A549 (cell line): Measurements from ENCODE around the gene NPRL2.

Experiments
- ATOH8 ChIP-seq: fragments of 250-450 bp; sonication (Bioruptor Pico); IDR thresholded peaks from 2 replicates; pipeline ENCODE4 v1.5.0; 2020; ENCODE audit warnings: low read depth, mild to moderate bottlenecking, moderate library complexity
- CEBPB ChIP-seq, 2 experiments: fragments of >200 bp in 1 of 2; sonication (Bioruptor Twin) in 1 of 2; formaldehyde crosslinking in 1 of 2; IDR thresholded peaks; 2 replicates each; pipeline ENCODE4 v1.6.1; 2012 to 2016
- CTCF ChIP-seq: fragments of >200 bp; sonication (Bioruptor Twin); formaldehyde crosslinking; IDR thresholded peaks from 3 replicates; pipeline ENCODE4 v1.5.1; 2016
- ESRRA ChIP-seq: fragments of 150-350 bp; IDR thresholded peaks from 2 replicates; pipeline ENCODE4 v1.6.1; 2014; ENCODE audit warnings: mild to moderate bottlenecking, low read length, borderline replicate concordance
- MAFK ChIP-seq: fragments of 450-650 bp; IDR thresholded peaks from 2 replicates; pipeline ENCODE4 v1.6.1; 2014; ENCODE audit not compliant: partially characterized antibody
- MYC ChIP-seq: IDR thresholded peaks from 2 replicates; pipeline ENCODE4 v1.6.1; 2012; ENCODE audit warnings: mild to moderate bottlenecking, inconsistent platforms, low read length, improper control_type of control experiment, borderline replicate concordance
- POLR2A ChIP-seq: IDR thresholded peaks from 2 replicates; pipeline ENCODE4 v1.6.1; 2012; ENCODE audit warnings: mild to moderate bottlenecking, low read length
- RNF2 ChIP-seq: fragments of 200-600 bp; sonication (generic); IDR thresholded peaks from 2 replicates; pipeline ENCODE4 v1.6.1; 2016; ENCODE audit warnings: low read depth, mild to moderate bottlenecking, antibody characterized with exemption, moderate library complexity, borderline replicate concordance
- TP53 ChIP-seq: fragments of 250-450 bp; sonication (Bioruptor Pico); IDR thresholded peaks from 2 replicates; pipeline ENCODE4 v1.5.0; 2021; ENCODE audit warnings: mild to moderate bottlenecking, moderate library complexity

- no peak for TF ChIP-seq TP53 (CRISPR knock-in tag)
- no peak for TF ChIP-seq ATOH8 (CRISPR knock-in tag)
- TF ChIP-seq CTCF = no peak
- no peak for TF ChIP-seq CEBPB (IDR thresholded peaks at IDR 0.05)
- TF ChIP-seq POLR2A = no peak
- TF ChIP-seq RNF2 = no peak
- TF ChIP-seq MYC = no peak
- no peak for TF ChIP-seq MAFK
- TF ChIP-seq ESRRA = no peak
Measured at GRCh38 chr3:50319894-50320625, 30.5 kb downstream of the NPRL2 start.
